NCI-H1417 (cell line): ENCODE results near the gene HLTF.
"Not testable (repeated sequence)": the region's sequence is repeated elsewhere in the genome, so short reads cannot be mapped to it uniquely, and the experiment has no call there.

Source experiments
- DNase-seq, 3 experiments: peaks; one replicate each; lab custom pipeline; 2025; lab: John Stamatoyannopoulos, UW

Gene HLTF

DNA sequence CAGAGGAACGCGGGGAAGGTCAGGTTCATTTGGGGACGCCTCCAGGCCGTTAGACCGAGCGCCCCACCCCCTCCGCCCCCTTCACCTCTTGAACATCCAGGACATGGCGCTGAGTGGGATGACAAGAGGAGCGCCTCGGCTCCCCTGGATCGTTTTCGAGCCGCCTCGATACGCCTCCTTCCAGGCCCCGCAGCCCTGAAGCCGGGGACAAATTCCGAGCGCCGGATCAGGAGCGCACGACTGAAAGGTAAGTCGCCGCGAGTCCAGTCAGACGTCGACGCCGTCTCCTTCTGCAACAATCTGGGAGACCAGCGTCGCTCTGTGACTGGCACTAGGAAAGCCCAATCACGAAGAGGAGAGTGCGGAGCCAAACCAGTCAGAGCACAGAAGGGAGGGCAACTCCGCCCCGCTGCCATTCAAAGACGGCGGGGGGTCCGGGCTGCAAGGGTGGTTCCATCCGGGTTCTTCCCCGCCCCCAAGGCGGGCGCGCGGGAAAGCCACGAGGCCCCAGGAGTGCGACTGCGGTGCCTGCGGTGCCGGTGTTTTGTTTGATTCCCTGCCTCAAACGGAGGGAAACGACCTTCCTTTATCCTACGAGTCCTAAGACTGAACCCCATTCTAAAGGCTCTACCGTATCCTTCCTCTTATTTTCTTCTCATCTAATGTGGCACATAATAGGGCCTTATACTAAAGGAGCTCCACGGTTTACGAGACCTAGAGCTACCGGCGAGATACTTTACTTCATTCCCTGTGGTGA lies at the start of gene HLTF:
Gene HLTF, minus strand, starts transcription at position 302 of the 757 bp plus-strand sequence. Its CDS starts 197 bp downstream, at position 105.
- DNase-seq = peak; percentile 95 to 100 (median 99)

DNA sequence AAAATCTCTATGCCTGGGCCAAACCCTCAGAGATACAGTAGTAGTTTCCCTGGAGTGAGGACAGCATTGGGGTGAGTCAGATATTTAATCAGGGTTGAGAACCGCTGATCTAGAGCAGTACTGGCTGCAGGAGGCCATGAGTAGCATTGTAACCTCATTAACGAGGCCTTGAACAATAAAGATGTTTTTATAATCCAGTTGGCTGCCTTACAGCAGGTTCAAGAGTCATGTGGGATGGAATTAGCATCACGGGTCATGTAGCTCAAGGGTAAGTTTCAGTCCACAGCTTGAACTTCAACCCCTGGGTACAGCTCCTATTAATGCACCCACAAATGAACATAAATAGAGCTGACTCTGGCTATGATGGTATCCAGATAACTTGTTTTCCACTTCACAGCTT lies 48.2 kb upstream of the HLTF start:
- DNase-seq = no peak

GRCh38 chr3:149131589-149131988 lies 45.3 kb upstream of the HLTF start:
- DNase-seq = no peak

- peak; percentile 92 to 97 (median 96) for DNase-seq
These were observed 43.2 kb upstream of the HLTF start, which contains the start of gene HPS3 for GRCh38 chr3:149129326-149130205. TSS of gene HPS3 (plus strand) at chr3:149129638. CDS start at chr3:149129724, 86 bp downstream.

DNA sequence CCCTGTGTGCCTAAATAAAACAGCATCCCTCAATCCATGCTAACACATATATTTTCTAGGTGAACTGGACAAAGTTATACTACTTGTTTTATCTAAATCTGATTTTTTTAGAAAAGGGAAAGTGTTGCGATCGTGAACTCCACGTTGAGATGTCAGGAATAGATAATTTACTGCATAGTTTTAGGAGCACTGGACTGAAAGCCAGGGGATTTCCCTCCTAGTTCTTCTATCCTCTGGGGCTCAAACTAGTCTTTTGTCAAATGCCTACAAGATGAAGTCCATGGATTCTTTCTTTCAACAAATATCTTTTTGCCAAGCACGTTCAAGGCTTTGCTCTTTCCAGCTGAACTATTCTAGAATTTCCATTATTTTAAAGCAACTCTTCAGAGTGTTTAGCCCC lies 42.5 kb upstream of the HLTF start:
- no peak for DNase-seq

GRCh38 chr3:149122721-149123578 lies 36.6 kb upstream of the HLTF start:
- no peak for DNase-seq

DNA sequence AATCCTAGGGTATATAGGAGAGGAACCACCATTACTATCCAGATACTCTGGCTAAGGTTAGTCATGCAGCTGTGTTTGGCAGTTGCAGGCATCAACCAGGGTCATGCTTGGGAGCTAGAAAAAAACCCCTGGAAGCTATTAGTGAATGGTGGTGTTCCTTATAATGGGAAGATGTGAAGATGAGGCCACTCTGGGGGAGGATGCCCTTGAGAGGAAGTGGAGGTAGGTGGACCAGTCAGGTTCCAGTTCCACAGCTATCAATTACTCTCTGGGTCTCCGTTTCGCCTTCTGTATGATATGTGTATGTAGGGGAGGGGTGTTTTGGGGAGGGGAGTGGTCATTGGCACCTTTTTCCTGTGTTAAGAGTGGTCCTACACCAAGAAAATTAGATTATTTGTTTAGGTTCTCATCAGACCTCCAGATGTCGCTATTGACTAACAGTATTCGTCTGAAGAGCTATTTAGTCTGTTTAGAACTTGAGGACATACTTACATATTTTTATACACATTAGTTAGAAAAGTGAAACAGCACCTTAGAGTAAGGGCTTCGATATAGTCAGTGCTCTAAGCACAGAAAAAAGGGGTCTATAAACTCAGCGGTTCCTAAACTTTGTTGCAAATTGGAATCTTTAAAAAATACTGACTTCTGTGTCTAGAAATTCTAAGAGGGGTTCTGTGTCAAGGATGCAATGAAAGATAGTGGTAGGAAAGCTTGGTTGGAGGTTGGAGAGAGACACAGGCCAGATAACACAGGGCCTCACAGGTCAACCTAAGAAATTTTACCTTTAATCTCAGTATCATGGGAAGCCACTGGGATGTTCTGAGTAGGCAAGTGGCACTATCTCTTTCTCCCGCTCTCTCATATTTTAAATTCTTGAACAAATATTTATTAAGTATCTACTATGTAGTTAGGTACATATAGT lies 34.0 kb upstream of the HLTF start:
- DNase-seq = peak; percentile 33 to 84 (median 67)

DNA sequence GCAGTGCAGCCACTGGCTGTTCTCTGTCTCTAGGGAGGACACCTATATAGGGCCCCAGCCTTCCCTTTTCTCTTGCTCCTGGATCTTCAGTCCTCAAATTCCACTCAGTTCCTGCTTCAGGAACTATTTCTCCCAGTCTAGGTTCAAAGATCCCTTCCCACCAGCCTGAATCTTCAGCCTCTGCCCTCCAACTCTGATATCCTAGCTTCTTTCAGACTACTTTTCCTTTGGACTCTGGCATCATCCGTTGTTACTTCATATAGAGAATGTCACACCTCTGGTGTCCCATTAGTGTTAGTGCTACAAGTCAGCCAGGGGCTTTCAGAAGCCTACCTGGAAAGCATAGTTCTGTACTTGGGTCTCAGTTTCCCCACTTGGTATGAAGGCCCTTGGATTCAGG lies 33.1 kb upstream of the HLTF start:
- no peak for DNase-seq

GRCh38 chr3:149118724-149119123 lies 32.4 kb upstream of the HLTF start:
- no peak for DNase-seq

- DNase-seq = no peak
These were observed 28.8 kb upstream of the HLTF start for GRCh38 chr3:149115114-149115513.

- no peak for DNase-seq
These were observed 28.1 kb upstream of the HLTF start for GRCh38 chr3:149114458-149114857.

DNA sequence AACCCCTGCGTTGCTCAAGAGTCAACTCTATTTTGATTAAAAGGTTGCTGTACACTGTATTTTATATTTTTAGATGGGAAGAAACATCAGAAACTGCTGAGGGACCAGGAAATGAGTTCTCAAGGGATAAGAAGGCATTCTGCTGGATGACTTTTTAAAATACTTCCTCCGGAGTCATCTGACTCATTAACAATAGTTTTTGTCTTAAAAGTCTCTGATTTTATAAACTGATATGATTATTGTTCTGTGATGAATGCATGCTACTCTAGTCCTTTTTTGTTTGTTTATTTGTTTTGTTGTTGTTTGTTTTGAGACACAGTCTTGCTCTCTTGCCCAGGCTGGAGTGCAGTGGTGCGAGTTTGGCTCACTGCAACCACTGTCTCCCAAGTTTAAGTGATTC lies 18.2 kb upstream of the HLTF start:
- DNase-seq = no peak

- DNase-seq = no peak
These were observed 15.3 kb upstream of the HLTF start for GRCh38 chr3:149101641-149102040.

- no peak for DNase-seq
These were observed 14.8 kb upstream of the HLTF start for GRCh38 chr3:149101154-149101553.

- DNase-seq = not testable (repeated sequence)
These were observed 11.7 kb upstream of the HLTF start for GRCh38 chr3:149097987-149098386.

- peak in 1 of 3 experiments; percentile 20 for DNase-seq
These were observed 9.2 kb upstream of the HLTF start for GRCh38 chr3:149095487-149095886.

- peak in 2 of 3 experiments; percentile 14 to 84 for DNase-seq
These were observed 5.7 kb upstream of the HLTF start for GRCh38 chr3:149091983-149092382.

- no peak for DNase-seq
These were observed 4.6 kb upstream of the HLTF start for GRCh38 chr3:149090907-149091306.

GRCh38 chr3:149090461-149090860 lies 4.1 kb upstream of the HLTF start:
- DNase-seq = no peak

- peak in 1 of 3 experiments; percentile 18 for DNase-seq
These were observed 3.1 kb upstream of the HLTF start for GRCh38 chr3:149089395-149089794.

- DNase-seq = peak in 1 of 3 experiments; percentile 40
These were observed 875 bp upstream of the HLTF start for GRCh38 chr3:149087208-149087607.
